B cell (primary cell): ENCODE data around the gene MYMX. TPM values are rescaled to one million over a fixed set of nuclear protein-coding genes. Genes with fewer than 3 reads are reported as not detected.

Experiments used
- ATAC-seq: fragments of 200-7000 bp; cut with Tn5 transposase; one replicate; pipeline ENCODE4 v1.10.0; 2021; ENCODE audit warnings: low read depth, mild to moderate bottlenecking, moderate number of reproducible peaks, moderate library complexity
- CTCF ChIA-PET: fragments of 350-600 bp; sonication (Branson Sonifier 250); formaldehyde crosslinking; loops from one replicate; lab custom pipeline; 2021; ENCODE audit warnings: antibody characterized with exemption, inconsistent platforms; lab: Charles Lee
- POLR2A ChIA-PET: fragments of 350-600 bp; sonication (Branson Sonifier 250); formaldehyde crosslinking; loops from one replicate; lab custom pipeline; 2021; ENCODE audit warnings: antibody characterized with exemption; lab: Charles Lee
- DNase-seq: peaks from one replicate; pipeline ENCODE4 v3.0.0; 2013
- H2AFZ ChIP-seq: 2 replicates; pipeline ENCODE4 v1.6.1; 2012; ENCODE audit warnings: mild to moderate bottlenecking, low read depth, low read length; ENCODE audit not compliant: insufficient read depth, poor library complexity, severe bottlenecking
- H3K27ac ChIP-seq, 2 donors: 1 replicate in 1 of 2; 2 replicates in 1 of 2; pipeline ENCODE4 v1.5.1; 2012 to 2013; ENCODE audit warnings: low read length in 2 of 2, mild to moderate bottlenecking in 2 of 2, moderate library complexity in 1 of 2
- H3K27me3 ChIP-seq, 4 experiments: fragments of 200-600 bp in 1 of 4; sonication (generic) in 1 of 4; replicated peaks in 1 of 4; 1 replicate in 2 of 4; 2 replicates in 2 of 4; pipeline versions ENCODE4 v1.6.1 to v1.7.0; 2013 to 2016; ENCODE audit warnings: low read length in 3 of 4, mild to moderate bottlenecking in 2 of 4, mixed read lengths in 1 of 4, moderate library complexity in 1 of 4; ENCODE audit not compliant: insufficient read depth in 4 of 4, control insufficient read depth in 3 of 4; ENCODE audit errors: control extremely low read depth in 1 of 4
- H3K36me3 ChIP-seq, 2 experiments: replicated peaks in 1 of 2; 1 replicate in 1 of 2; 2 replicates in 1 of 2; pipeline versions ENCODE4 v1.6.1 to v1.7.1; 2013; ENCODE audit warnings: low read length in 1 of 2; ENCODE audit not compliant: insufficient read depth in 2 of 2, control insufficient read depth in 1 of 2; ENCODE audit errors: control extremely low read depth in 1 of 2, extremely low read depth in 1 of 2
- H3K4me1 ChIP-seq, 2 donors: fragments of 200-600 bp in 1 of 2; sonication (generic) in 1 of 2; 1 replicate in 1 of 2; 2 replicates in 1 of 2; pipeline versions ENCODE4 v1.5.1 to v1.6.1; 2013 to 2017; ENCODE audit warnings: low read length in 2 of 2; ENCODE audit not compliant: control insufficient read depth in 2 of 2, insufficient read depth in 2 of 2
- H3K4me2 ChIP-seq: replicated peaks from 2 replicates; pipeline ENCODE3; 2012; ENCODE audit warnings: mild to moderate bottlenecking, low read depth, low read length; ENCODE audit not compliant: poor library complexity, severe bottlenecking
- H3K4me3 ChIP-seq, 5 experiments: fragments of 200-600 bp in 1 of 5; sonication (generic) in 1 of 5; 1 replicate in 3 of 5; 2 replicates in 2 of 5; pipeline versions ENCODE4 v1.5.1 to v1.7.0; 2011 to 2016; ENCODE audit warnings: low read length in 4 of 5, mild to moderate bottlenecking in 4 of 5, low read depth in 2 of 5, control low read depth in 1 of 5, moderate library complexity in 1 of 5; ENCODE audit not compliant: insufficient read depth in 1 of 5; ENCODE audit errors: control extremely low read depth in 1 of 5, extremely low read depth in 1 of 5
- H3K79me2 ChIP-seq: fragments of 200-600 bp; sonication (generic); one replicate; pipeline ENCODE4 v1.6.0; 2016; ENCODE audit warnings: low read length; ENCODE audit not compliant: control insufficient read depth, insufficient read depth
- H3K9ac ChIP-seq: fragments of 200-600 bp; sonication (generic); 2 replicates; pipeline ENCODE4 v1.6.1; 2017; ENCODE audit warnings: mild to moderate bottlenecking, low read length, moderate library complexity
- H3K9me3 ChIP-seq, 3 donors: one replicate each; pipeline versions ENCODE4 v1.6.1 to v1.7.1; 2013; ENCODE audit warnings: low read length in 2 of 3; ENCODE audit not compliant: control insufficient read depth in 2 of 3, insufficient read depth in 1 of 3; ENCODE audit errors: control extremely low read depth in 1 of 3
- H4K20me1 ChIP-seq: 2 replicates; pipeline ENCODE4 v1.6.0; 2012; ENCODE audit warnings: mild to moderate bottlenecking, low read length; ENCODE audit not compliant: insufficient read depth, control insufficient read depth, poor library complexity, severe bottlenecking
- H3K27ac Mint-ChIP-seq: one replicate; pipeline ENCODE4 v1.8.0; 2021; ENCODE audit warnings: mixed read lengths
- H3K27me3 Mint-ChIP-seq: one replicate; pipeline ENCODE4 v1.8.0; 2021; ENCODE audit warnings: mixed read lengths
- H3K4me1 Mint-ChIP-seq: one replicate; pipeline ENCODE4 v1.8.0; 2021; ENCODE audit warnings: mixed read lengths
- H3K4me3 Mint-ChIP-seq: one replicate; pipeline ENCODE4 v1.8.0; 2021; ENCODE audit warnings: mixed read lengths
- H3K9me3 Mint-ChIP-seq: one replicate; pipeline ENCODE4 v1.8.0; 2022; ENCODE audit warnings: mixed read lengths; ENCODE audit not compliant: insufficient read depth
- EZH2 ChIP-seq: IDR thresholded peaks from 2 replicates; pipeline ENCODE4 v1.6.1; 2012; ENCODE audit warnings: borderline replicate concordance, low read depth, mild to moderate bottlenecking, moderate library complexity, low read length; ENCODE audit not compliant: insufficient read depth, poor library complexity, severe bottlenecking
- WGBS: methylation state at CpG from one replicate; pipeline ENCODE4 v1.1.5; 2013; ENCODE audit warnings: missing lambda C conversion rate; ENCODE audit not compliant: insufficient coverage; 5-methylcytosine and 5-hydroxymethylcytosine counted together
- intact Hi-C: fragments of 100-400 bp; cut with micrococcal nuclease; formaldehyde crosslinking; loops from one replicate; pipeline ENCODE4 v1.10.0; 2022
- polyA plus RNA-seq: library from polyadenylated mRNA; depleted of rRNA; stranded (reverse); fragments of >200 nt; gene quantifications from 2 replicates; pipeline ENCODE4 v1.2.3, GENCODE V29; 2012
- total RNA-seq, 2 donors: library from RNA; stranded (reverse); fragments of 120-200 nt in 1 of 2; gene quantifications; 1 replicate in 1 of 2; 2 replicates in 1 of 2; pipeline versions ENCODE4 v1.2.3 to v1.2.4, GENCODE V29; 2013 to 2022
- TF ChIP-seq, protein P1 (sequence below): fragments of 200-600 bp; IDR thresholded peaks from one replicate; pipeline ENCODE4 v1.8.0; 2022; ENCODE audit warnings: antibody characterized with exemption, mild to moderate bottlenecking

Gene MYMX
- total and polyA plus RNA-seq, 2 donors (not counting 1 experiment from before 2014, with no cell fraction given): not detected

DNA sequence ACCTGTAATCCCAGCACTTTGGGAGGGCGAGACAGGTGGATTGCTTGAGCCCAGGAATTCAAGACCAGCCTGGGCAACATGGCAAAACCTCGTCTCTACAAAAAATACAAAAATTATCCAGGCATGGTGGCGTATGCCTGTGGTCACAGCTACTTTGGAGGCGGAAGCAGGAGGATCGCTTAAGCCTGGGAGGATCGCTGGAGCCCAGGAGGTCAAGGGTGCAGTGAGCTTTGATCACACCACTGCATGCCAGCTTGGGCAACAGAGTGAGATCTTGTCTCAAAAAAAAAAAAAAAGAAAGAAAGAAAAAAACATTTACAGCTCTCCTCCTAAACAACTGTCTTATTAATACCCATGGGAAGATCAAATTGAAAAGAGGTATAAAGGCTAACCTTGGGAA lies 8.8 kb upstream of the MYMX start:
- H3K27me3 Mint-ChIP-seq: peaks cover 10% of the 10 kb centered on the region
- no peak overlapping the region for H3K4me3 Mint-ChIP-seq
- ChIA-PET POLR2A (no interaction called here), CTCF (interaction anchor here (1.0 kb wide), 1 partner anchor 11 kb away, joined by 3 read pairs; no protein-coding TSS in a partner anchor)
- H3K36me3 ChIP-seq: no peaks in the 10 kb centered on the region
- no peak overlapping the region for H3K9ac ChIP-seq
- H3K79me2 ChIP-seq: no peaks in the 10 kb centered on the region
- H3K4me1 Mint-ChIP-seq: no peaks in the 10 kb centered on the region
- no peak for ATAC-seq
- no peak overlapping the region for H3K4me2 ChIP-seq
- no peak for TF ChIP-seq EZH2
- TF ChIP-seq, protein P1, sequence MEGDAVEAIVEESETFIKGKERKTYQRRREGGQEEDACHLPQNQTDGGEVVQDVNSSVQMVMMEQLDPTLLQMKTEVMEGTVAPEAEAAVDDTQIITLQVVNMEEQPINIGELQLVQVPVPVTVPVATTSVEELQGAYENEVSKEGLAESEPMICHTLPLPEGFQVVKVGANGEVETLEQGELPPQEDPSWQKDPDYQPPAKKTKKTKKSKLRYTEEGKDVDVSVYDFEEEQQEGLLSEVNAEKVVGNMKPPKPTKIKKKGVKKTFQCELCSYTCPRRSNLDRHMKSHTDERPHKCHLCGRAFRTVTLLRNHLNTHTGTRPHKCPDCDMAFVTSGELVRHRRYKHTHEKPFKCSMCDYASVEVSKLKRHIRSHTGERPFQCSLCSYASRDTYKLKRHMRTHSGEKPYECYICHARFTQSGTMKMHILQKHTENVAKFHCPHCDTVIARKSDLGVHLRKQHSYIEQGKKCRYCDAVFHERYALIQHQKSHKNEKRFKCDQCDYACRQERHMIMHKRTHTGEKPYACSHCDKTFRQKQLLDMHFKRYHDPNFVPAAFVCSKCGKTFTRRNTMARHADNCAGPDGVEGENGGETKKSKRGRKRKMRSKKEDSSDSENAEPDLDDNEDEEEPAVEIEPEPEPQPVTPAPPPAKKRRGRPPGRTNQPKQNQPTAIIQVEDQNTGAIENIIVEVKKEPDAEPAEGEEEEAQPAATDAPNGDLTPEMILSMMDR: no peak
- 90% methylated on average over 6 of the region's 6 CpGs for WGBS
- intact Hi-C loops: no loop called here
- no peaks in the 10 kb centered on the region for H4K20me1 ChIP-seq
- DNase-seq: no peak
- no peaks in the 10 kb centered on the region for H3K9me3 ChIP-seq
- H3K27me3 ChIP-seq: peaks cover 0 to 5% (median 0%) of the 10 kb centered on the region in 4 experiments
- no peak overlapping the region for H3K27ac Mint-ChIP-seq
- no peaks in the 10 kb centered on the region for H3K4me1 ChIP-seq
- no peak overlapping the region for H3K4me3 ChIP-seq
- H3K27ac ChIP-seq: no peak overlapping the region
- H3K9me3 Mint-ChIP-seq: no peaks in the 10 kb centered on the region
- no peak overlapping the region for H2AFZ ChIP-seq

DNA sequence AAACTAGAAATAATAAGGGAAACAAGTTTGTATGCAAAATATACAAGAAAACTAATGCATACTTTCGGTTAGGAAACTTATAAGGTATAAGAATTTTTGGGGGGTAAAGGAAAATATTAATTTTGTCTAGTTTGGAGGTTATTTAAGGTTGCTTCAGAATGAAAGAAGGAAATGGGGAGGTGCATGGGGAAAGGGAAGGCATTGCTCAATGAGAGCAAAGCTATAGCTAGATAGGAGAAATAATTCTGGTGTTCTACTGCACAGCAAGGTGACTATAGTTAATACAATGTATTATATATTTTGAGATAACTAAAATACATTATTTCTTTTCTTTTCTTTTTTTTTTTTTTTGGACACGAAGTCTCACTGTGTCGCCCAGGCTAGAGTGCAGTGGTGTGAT lies 5.4 kb upstream of the MYMX start:
- no peak for DNase-seq
- peaks cover 0 to 5% (median 0%) of the 10 kb centered on the region in 4 experiments for H3K27me3 ChIP-seq

More for the DNA sequence above, 5.4 kb upstream of the MYMX start:
- TF ChIP-seq, protein P1: no peak
- TF ChIP-seq EZH2: no peak
- ChIA-PET CTCF (no interaction called here), POLR2A (interaction anchor here (0.7 kb wide), 1 partner anchor 36 kb away, joined by 6 read pairs; no protein-coding TSS in a partner anchor)
- Histone ChIP-seq H2AFZ (no peak overlapping the region), H3K9ac (no peak overlapping the region), H4K20me1 (no peaks in the 10 kb centered on the region), H3K27ac (no peak overlapping the region), H3K79me2 (no peaks in the 10 kb centered on the region), H3K36me3 (no peaks in the 10 kb centered on the region), H3K4me2 (no peak overlapping the region), H3K4me3 (no peak overlapping the region), H3K4me1 (no peaks in the 10 kb centered on the region), H3K9me3 (no peaks in the 10 kb centered on the region)
- 100% methylated on average over 1 of the region's 3 CpGs for WGBS
- peaks cover 5% of the 10 kb centered on the region for H3K27me3 Mint-ChIP-seq
- no peak overlapping the region for H3K27ac Mint-ChIP-seq
- ATAC-seq: no peak
- H3K4me3 Mint-ChIP-seq: no peak overlapping the region
- H3K4me1 Mint-ChIP-seq: no peaks in the 10 kb centered on the region
- no peaks in the 10 kb centered on the region for H3K9me3 Mint-ChIP-seq
- intact Hi-C loops: no loop called here
